Stimulated activated CD8-positive, alpha-beta memory T cell treated with anti-CD3 and anti-CD28 coated beads, Interleukin-15, amount 100 ng/mL, for 1 hour (primary cell): ENCODE results near the gene TESK1.

Experiments
- DNase-seq: peaks from one replicate; pipeline ENCODE4 v3.0.0-alpha.2; 2020; ENCODE audit warnings: low read depth

TESK1 gene, protein sequence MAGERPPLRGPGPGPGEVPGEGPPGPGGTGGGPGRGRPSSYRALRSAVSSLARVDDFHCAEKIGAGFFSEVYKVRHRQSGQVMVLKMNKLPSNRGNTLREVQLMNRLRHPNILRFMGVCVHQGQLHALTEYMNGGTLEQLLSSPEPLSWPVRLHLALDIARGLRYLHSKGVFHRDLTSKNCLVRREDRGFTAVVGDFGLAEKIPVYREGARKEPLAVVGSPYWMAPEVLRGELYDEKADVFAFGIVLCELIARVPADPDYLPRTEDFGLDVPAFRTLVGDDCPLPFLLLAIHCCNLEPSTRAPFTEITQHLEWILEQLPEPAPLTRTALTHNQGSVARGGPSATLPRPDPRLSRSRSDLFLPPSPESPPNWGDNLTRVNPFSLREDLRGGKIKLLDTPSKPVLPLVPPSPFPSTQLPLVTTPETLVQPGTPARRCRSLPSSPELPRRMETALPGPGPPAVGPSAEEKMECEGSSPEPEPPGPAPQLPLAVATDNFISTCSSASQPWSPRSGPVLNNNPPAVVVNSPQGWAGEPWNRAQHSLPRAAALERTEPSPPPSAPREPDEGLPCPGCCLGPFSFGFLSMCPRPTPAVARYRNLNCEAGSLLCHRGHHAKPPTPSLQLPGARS

DNA sequence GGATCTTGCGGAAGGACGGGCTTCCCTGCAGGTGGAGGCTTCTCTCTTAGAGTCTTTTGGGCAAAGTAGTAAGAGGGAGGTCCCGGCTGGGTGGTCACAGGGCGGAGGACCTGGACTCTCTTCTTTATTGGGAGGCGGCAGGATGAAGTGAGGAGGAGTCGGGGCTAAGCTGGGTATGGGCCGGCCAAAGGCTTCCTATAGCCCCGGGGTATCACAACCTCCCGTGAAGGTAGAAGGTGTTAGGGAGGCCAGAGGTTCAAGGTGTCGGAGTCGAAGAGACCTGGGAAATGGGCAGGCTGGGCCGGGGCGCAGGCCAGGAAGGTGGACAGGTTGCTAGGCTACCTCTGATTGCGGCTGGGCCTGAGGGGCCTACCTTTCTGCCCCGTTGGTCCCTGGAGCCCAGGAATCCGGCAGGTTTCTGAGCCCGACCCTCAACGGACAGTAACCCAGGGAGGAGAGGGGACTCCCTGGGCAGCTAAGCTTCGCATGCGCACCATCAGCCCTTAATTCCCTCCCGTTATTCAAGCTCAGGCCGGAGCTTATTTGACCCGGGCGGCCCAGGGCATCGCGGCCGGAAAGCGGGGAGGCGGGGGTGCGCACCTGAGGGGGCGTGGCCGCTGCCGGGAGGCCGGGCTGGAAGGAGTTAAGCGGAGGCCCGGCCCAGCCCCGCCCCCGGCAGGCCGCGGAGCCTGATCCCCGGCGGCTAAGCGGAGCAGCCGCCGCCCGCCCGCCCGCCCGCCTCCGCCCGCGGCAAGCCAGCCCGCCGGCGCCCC, at the start of gene TESK1:
TESK1 (plus strand) TSS at position 685 of the 773 bp plus-strand sequence. CDS start 358 bp downstream, outside the sequence.
- DNase-seq: peak; percentile 56

DNA sequence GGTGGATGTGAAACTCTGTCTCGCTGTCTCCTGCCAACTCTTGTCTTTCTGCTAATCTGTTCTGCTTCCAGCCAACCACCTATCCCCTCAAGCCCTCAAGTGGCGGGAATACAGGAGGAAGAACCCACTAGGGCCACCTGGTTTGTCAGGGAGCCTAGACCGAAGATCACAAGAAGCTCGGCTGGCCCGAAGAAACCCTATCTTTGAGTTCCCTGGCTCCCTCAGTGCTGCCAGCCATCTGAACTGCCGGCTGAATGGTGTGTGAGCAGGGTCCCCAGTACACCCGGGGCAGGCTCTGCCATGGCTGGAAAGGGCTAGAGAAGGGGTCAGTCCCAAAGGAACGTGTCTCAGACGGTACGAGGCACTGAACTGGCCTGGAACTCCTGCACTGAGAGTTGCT, 49.2 kb upstream of the TESK1 start:
- no peak for DNase-seq

DNA sequence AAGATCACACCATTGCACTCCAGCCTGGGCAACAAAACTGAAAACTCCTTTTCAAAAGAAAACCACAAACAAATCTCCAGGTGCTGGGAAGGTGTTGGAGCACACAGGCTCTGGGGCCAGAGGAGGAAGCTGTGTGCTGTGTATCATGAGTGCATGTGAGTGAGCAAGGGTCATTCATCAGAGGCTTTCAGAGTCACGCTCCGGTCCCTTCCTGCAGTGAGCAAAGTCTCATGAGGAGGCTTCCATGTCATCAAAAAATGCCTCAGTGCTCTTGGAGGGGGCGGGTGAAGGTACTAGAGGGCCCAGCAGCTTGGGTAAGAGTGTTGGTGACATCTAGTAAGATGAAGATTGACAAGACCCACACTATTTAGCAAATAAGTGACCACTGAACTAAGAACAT, 48.3 kb upstream of the TESK1 start:
- DNase-seq: no peak

DNA sequence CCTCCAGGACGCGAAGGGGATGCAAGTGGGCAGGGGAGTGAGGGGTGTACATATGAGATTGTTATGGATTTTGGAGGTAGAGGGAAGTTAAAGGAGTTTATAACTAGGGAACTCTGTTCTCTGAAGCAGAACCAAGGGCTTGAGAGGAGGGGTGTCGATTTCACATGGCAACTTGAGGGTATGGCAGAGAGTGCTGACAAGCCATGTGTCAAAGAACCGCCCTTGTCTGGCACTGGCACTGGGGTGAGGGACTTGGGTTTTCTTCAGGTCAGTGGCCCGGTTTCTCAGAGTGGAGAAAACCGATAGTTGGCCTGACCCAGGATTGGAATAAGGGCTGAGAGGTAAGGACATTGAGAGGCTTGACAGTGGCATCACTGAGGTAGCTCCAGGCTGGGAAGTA, 47.7 kb upstream of the TESK1 start:
- DNase-seq: no peak

DNA sequence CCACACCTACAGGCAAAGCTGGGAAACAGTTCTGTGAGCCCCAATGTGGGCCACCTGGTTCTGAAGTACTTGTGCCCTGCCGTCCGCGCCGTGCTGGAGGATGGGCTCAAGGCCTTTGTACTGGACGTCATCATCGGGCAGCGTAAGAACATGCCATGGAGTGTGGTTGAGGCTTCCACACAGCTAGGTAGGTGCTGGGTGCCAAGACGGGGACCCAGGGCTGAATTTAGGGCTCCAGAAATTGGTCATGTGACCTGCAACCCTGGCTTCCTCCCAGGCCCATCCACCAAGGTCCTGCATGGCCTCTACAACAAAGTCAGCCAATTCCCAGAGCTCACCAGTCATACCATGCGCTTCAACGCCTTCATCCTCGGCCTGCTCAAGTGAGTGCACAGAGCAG, 46.9 kb upstream of the TESK1 start:
- no peak for DNase-seq

DNA sequence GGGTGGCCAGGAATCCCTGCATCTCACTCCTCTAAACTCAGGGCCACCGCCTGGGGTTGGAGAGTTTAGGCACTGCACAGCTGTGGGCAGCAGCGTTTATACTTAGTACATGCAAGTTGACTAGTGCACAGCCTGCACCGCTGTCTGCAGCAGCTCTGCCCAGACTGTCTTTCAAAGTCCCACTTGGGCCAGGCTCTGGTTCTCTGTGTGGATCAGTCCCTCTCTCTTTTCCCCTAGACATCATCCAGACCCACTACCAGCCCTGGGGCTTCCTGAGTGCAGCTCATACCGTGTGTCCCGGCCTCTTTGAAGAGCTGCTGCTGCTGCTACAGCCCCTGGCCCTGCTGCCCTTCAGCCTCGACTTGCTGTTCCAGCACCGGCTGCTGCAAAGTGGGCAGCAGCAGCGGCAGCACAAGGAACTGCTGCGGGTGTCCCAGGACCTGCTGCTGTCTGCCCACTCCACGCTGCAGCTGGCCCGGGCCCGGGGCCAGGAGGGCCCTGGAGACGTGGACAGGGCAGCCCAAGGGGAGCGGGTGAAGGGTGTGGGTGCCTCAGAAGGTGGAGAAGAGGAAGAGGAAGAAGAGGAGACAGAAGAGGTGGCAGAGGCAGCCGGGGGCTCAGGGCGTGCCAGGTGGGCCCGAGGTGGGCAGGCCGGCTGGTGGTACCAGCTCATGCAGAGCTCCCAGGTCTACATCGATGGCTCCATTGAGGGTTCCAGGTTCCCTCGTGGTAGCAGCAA, 45.1 kb upstream of the TESK1 start:
- no peak for DNase-seq

DNA sequence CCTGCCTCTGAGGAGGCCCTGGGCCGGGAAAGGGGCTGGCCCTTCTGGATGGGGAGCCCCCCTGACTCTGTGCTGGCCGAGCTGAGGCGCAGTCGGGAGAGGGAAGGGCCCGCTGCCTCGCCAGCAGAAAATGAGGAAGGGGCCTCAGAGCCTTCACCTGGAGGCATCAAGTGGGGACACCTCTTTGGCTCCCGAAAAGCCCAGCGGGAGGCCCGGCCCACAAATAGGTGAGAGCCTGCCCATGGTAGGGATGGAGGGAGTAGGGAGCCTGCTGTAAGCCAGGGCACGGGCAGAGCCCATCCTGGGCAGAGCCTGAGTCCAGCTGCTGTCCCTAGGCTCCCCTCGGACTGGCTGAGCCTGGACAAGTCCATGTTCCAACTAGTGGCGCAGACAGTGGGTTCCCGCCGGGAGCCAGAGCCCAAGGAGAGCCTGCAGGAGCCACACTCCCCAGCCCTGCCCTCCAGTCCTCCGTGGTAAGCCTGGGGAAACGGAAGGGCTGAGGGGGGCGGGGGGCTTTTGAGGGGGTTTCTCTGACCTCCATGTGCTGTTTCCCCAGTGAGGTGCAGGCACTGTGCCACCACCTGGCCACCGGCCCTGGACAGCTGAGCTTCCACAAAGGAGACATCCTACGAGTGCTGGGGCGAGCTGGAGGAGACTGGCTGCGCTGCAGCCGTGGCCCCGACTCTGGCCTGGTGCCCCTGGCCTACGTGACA, 44.3 kb upstream of the TESK1 start:
- DNase-seq: no peak

DNA sequence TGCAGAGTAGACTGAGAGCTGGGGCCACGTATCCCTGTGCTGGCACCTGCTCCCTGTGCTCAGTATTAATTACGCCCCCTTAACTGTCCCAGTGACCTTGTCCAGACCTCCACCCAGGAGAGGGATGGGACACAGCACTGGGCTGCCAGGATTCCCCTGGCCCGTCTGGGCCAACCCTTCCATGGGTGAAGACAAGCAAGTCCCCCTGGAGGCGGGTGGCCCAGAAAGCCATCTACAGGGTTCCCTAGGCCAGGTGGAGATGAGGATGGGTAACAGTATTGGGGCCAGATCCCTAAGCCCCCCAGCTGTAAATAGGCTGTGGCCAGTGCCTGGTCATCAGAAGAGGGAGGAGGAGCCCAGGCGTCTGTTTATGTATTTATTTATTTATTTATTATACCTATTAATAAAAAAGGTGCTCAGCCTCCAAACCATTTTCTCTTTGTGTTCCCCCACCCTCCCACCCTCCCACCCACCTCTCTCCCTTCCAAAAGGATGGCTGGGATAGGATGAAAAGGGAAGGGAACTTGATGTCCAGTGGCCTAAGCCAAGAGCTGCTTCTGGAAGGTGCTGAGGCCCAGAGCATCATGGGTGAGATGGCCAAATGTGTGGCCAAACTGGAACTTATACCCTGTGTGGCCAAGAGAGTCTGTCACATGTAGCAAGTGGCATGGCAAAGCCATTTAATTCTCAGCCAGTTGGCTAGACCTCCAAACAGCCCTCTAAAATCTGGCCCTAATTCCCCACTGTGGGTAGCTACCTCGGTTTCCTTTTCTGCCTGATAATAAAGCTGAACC, 43.4 kb upstream of the TESK1 start:
- DNase-seq: no peak

DNA sequence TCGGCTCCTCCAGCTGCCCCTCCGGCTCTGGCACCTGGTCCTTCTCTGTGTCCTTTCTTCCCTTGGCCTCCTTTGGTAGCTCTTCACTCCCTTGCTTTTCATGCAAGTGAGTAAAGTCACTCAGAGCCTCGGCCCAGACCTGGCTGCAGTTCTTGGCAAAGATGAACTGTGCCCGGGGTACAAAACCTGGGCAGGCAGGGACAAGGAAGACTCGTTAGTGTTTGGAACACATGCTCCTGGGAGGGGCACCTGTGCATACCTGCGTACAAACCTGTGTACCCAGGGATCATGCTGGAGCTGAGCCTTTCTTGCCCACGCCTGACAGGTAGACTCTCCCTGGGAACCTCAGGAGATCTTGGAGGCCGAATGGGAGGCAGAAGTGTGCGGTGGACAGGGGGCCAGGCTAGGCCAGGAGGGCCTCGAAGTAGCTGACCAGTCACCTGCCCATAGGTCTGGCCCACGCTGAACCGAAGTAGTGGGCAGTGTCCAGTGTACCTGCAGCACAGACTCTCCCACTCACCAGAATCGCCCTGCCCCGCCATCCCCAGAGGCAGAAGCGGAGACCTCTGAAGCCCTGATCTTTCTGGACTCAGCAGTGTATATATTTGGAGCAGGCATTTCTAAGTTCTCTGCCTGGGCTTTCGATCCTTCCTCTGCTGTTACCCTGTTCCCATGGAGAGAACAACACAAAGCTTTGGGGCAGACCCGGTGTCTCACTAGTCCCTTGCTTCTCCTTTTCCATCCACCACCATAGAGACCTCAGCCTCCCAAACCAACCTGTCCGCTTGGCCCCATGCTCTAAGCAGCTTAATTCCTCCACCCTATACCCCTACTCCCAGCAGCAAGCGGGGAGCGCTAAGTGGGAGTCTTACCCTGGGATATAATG, 41.9 kb upstream of the TESK1 start:
- DNase-seq: no peak

DNA sequence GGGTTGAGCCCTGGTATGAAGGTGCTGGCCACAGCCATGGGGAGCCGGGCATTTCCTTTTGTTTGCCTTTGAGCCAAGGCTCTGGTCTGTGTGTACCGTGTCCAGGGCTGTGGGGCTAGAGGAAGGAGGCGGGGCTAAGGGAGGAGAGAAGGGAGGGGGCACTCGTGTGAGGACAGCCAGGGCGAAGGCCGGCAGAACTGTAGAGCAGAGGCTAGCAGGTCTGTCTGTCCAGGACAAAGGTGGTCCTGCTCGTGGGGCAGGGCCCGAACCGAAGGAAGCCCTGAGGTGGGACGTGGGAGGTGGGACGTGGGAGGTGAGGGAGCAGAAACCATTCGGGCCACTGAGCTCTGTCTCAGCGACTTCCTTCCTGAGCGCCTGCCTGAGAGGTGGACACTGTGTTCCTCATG, 41.3 kb upstream of the TESK1 start:
- DNase-seq: no peak

DNA sequence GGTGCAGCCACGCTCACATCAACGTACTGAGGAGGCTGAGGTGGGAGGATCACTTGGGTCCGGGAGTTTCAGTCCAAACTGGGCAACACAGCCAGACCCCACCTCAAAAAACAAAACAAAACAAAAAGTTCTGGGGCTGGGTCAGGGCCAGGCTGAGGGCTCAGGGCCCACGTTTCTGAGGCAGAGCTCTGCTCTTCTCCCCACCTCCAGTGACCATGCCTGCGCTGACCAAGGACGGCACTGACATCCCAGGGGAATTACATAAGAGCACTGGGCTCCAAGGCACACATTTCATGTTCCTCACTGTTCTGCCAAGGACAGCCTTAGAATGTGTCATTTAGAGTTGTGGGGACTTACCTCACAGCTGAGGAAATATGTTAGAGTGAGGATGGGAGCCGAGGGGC, 40.4 kb upstream of the TESK1 start:
- no peak for DNase-seq

DNA sequence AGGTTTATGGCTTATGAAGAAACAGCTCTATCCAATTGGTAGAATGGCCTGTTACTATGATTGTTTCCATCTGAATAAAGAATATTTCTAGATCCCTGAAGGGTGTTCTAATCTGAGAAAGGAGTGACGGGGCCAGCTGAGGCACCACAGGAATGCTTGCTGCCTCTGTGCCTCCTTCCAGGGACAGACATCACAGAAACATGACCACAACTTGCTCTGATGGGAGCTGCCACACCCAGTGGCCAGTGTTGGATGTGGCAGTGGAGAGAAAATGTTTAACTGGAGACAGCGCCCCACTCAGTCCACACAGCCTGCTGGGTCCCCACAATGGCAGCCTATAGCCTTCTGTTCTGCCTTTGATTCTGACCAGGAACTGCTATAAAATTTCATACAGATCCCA, 38.6 kb upstream of the TESK1 start:
- DNase-seq: no peak

DNA sequence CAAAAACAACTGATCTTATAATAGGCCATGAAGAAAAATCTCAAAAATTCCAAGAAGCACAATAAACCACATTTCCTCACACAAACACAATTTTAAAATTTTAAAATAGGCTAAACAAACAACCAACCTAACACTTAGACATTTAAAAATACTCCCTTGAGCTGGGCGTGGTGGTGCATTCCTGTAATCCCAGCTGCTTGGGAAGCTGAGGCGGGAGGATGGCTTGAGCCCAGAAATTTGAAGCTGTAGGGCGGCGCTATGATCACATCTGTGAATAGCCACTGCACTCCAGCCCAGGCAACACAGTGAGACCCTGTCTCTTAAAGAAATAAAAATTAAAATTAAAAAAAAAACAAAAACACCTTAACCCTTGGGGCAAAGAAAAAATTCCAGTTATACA, 36.9 kb upstream of the TESK1 start:
- DNase-seq: no peak

DNA sequence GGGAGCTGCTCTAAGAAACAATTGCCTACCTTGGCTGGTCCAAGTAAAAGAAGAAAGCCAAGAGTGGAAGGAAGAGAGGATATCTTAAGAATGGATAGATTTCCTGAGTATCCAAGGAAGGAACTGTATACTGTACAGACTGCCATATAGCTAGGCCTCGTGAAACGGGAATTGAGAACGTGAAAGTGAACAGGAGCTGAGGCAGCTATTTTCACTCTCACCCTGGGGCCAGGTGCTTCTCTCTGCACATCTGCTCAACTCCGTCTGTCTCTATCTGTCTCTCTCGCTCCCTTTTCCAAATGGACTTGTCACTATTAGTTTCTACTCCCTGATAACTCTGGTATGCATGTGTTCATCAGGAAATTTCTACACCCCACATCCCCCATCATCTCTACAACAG, 35.9 kb upstream of the TESK1 start:
- DNase-seq: no peak

DNA sequence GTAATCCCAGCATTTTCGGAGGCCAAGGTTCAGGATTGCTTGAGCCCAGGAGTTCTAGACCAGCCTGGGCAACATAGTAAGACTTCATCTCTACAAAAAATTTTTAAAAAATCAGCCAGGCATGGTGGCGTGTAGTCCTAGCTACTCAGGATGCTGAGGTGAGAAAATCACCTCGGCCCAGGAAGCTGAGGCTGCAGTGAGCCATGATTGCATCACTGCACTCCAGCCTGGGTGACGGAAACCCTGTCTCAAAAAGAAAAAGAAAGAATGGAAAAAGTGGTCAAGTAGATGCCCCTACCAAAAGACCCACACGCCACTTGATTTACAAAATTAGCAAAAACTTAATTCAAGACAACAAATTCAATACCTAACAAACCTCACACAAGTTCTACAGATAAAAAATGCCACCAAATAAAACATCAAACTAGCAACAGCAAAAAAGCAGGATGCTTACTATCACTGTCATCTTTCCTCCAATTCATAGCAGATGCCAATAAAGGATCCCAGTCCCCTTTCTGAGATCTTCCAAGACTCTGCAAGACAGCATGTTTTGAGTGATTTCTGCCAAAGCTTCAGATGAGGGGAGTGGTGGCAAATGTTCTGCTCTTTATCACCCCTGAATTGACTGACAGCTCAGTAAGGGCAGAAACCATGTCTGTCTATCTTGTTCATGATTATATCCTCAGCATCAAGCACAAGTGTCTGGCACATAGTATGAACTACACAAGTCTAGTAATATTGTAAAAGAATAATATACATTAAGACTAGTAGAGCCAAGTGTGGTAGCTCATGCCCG, 34.2 kb upstream of the TESK1 start:
- DNase-seq: no peak

DNA sequence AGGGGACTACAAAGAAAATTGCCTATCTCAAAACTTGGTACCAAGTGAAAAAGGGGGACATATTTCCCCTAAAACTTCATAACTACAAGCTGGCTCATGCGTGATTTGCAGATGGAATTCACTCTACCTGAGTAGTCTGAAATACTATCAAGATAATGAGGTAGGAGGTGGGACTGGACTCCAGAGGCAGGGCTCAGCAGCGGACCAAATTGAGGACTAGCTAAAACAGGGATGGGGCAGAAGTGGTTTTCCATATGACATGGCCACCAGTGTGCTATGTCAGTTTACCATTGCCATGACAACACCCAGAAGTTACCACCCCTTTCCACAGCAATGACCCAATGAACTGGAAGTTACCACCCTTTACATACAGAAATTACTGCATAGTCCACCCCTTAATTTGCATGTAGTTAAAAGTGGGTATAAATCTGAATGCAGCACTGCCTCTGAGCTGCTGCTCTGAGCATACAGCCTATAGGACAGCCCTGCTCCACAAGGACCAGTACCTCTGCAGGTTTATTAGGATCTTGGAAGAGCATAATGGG, 30.4 kb upstream of the TESK1 start:
- DNase-seq: no peak

DNA sequence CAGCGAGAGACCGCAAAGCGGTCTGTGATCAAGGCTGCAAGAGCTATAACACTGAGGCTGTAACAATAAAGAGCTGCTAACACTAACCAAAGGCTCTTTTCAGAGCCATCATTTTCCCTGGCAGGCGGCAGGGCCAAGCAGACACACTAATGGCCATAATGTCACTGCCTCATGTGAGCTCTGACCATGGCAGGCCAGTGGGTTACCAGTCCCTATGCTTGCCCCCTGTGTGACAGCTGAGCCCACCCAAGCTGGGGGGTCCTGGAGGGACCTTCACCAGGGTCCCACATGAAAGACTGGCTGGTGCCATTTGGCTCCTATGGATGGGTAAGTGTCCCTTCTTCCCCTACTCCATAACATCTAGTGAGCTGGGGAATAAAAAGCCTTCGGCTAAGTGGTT, 29.6 kb upstream of the TESK1 start:
- no peak for DNase-seq

DNA sequence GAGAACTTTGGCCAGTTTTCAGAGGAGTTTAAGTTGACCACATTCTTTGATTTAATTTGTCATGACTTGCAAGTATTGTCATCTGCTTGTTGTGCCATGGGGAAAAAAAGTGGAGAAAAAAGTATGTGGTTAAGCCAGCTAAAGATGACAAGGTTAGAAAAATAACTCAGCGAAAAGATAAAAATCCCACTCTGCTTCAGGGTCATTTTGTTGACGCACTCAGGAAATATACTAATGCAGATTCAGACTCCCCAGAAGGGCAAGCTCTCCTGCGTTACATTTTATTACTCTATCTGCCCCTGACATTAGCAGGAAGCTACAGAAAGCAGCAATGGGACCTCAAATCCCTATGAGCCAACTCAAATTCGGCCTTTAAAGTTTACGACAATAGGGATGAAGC, 27.6 kb upstream of the TESK1 start:
- no peak for DNase-seq

DNA sequence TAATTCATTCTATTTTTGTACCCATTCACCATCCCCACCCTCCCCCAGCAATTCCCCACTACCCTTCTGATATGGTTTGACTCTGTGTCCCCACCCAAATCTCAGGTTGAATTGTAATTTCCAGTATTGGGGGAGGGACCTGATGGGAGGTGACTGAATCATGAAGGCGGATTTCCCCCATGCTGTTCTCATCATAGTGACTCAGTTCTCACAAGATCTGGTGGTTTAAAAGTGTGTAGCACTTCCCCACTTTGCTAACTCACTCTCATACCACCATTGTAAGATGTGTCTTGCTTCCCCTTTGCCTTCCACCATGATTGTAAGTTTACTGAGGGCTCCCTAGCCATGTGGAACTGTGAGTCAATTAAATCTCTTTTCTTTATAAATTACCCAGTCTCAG, 25.9 kb upstream of the TESK1 start:
- DNase-seq: no peak
